Karpas-422 (cell line): Measurements from ENCODE around the gene AMOTL1. TPM values are rescaled to one million over a fixed set of nuclear protein-coding genes. Genes with fewer than 3 reads are reported as not detected.

ENCODE experiments used
- DNase-seq: peaks from one replicate; pipeline ENCODE4 v3.0.0-alpha.2; 2015
- H2AFZ ChIP-seq: fragments of 200-600 bp; sonication (generic); 2 replicates; pipeline ENCODE4 v1.6.1; 2014; ENCODE audit warnings: antibody characterized with exemption, low read length, mixed read lengths
- H3K27ac ChIP-seq: fragments of 200-600 bp; sonication (generic); 2 replicates; pipeline ENCODE4 v1.5.1; 2014; ENCODE audit warnings: mild to moderate bottlenecking, low read length, moderate library complexity
- H3K27me3 ChIP-seq: fragments of 200-600 bp; sonication (generic); 2 replicates; pipeline ENCODE4 v1.6.1; 2014; ENCODE audit warnings: low read length, mixed read lengths
- H3K36me3 ChIP-seq: fragments of 200-600 bp; sonication (generic); 2 replicates; pipeline ENCODE4 v1.6.1; 2014; ENCODE audit warnings: low read length, mixed read lengths; ENCODE audit not compliant: insufficient read depth
- H3K4me1 ChIP-seq: fragments of 200-600 bp; sonication (generic); 2 replicates; pipeline ENCODE4 v1.6.1; 2014; ENCODE audit warnings: mild to moderate bottlenecking, low read length, mixed read lengths
- H3K4me2 ChIP-seq: fragments of 200-600 bp; sonication (generic); 2 replicates; pipeline ENCODE4 v1.6.1; 2014; ENCODE audit warnings: low read length, low read depth, mild to moderate bottlenecking; ENCODE audit not compliant: poor library complexity, severe bottlenecking
- H3K4me3 ChIP-seq: fragments of 200-600 bp; sonication (generic); 2 replicates; pipeline ENCODE4 v1.5.1; 2014; ENCODE audit warnings: mild to moderate bottlenecking, antibody characterized with exemption, low read length, mixed read lengths
- H3K79me2 ChIP-seq: fragments of 200-600 bp; sonication (generic); 2 replicates; pipeline ENCODE4 v1.6.1; 2014; ENCODE audit warnings: mild to moderate bottlenecking, low read length, mixed read lengths
- H3K9ac ChIP-seq: fragments of 200-600 bp; sonication (generic); 2 replicates; pipeline ENCODE4 v1.6.0; 2014; ENCODE audit warnings: low read length
- H3K9me2 ChIP-seq: fragments of 200-600 bp; sonication (generic), shearing (Covaris generic); replicated peaks from 2 replicates; pipeline ENCODE4 v1.6.0; 2014; ENCODE audit warnings: mild to moderate bottlenecking, low read length, moderate library complexity; ENCODE audit not compliant: insufficient read depth
- H3K9me3 ChIP-seq: fragments of 300-700, 200-600 bp; sonication (generic); 2 replicates; pipeline ENCODE4 v1.6.1; 2014; ENCODE audit warnings: low read length, mixed read lengths
- H4K20me1 ChIP-seq: fragments of 200-600 bp; sonication (generic); 2 replicates; pipeline ENCODE4 v1.6.1; 2014; ENCODE audit warnings: mild to moderate bottlenecking, antibody characterized with exemption, low read length, low read depth; ENCODE audit not compliant: insufficient read depth
- total RNA-seq: library from RNA; depleted of rRNA; stranded (reverse); fragments of >200 nt; shearing (Covaris generic); gene quantifications from 2 replicates; pipeline ENCODE4 v1.2.3, GENCODE V29; 2014; ENCODE audit warnings: low replicate concordance; rRNA removed

Gene AMOTL1
- total RNA-seq, 1 experiment from 2014 or later, result 0.04 TPM

- H3K27me3 ChIP-seq, result no peaks in the 10 kb centered on the region
- no peak for DNase-seq
- H3K4me3 ChIP-seq, result no peak overlapping the region
- H3K36me3 ChIP-seq, result no peaks in the 10 kb centered on the region
- H3K79me2 ChIP-seq, result no peaks in the 10 kb centered on the region
- H2AFZ ChIP-seq, result no peak overlapping the region
- no peaks in the 10 kb centered on the region for H3K9me3 ChIP-seq
- H3K4me2 ChIP-seq, result no peak overlapping the region
- 0 out of 2 replicates have a peak, but pooled peaks cover 3% of the 10 kb centered on the region for H3K4me1 ChIP-seq
- no peaks in the 10 kb centered on the region for H3K9me2 ChIP-seq
- H4K20me1 ChIP-seq, result no peaks in the 10 kb centered on the region
- H3K27ac ChIP-seq, result no peak overlapping the region
- no peak overlapping the region for H3K9ac ChIP-seq
Observed at GRCh38 chr11:94926271-94926625, 158.1 kb downstream of the AMOTL1 start.

Other genes with a start within 250 kb of the AMOTL1 start
- 0.34 and 0.90 TPM in 2 replicates for gene FUT4, start 224.4 kb upstream of the AMOTL1 start, total RNA-seq
- 0.30 TPM in 1 of 2 replicates, not detected in the other for gene PIWIL4, start 201.0 kb upstream of the AMOTL1 start, total RNA-seq
- gene CWC15, start 205.2 kb downstream of the AMOTL1 start, total RNA-seq, result 104 and 117 TPM in 2 replicates
- 1.9 and 3.6 TPM in 2 replicates for gene KDM4D, start 205.4 kb downstream of the AMOTL1 start, total RNA-seq